GM10847 (cell line): ENCODE results near the gene CIC.

ENCODE experiments used
- POLR2A ChIP-seq: IDR thresholded peaks from 2 replicates; pipeline ENCODE4 v1.6.1; 2011; ENCODE audit not compliant: insufficient read length; ENCODE audit errors: extremely low read depth

CIC gene

GRCh38 chr19:42335374-42335936, 66.4 kb downstream of the CIC start:
- no peak for TF ChIP-seq POLR2A

DNA sequence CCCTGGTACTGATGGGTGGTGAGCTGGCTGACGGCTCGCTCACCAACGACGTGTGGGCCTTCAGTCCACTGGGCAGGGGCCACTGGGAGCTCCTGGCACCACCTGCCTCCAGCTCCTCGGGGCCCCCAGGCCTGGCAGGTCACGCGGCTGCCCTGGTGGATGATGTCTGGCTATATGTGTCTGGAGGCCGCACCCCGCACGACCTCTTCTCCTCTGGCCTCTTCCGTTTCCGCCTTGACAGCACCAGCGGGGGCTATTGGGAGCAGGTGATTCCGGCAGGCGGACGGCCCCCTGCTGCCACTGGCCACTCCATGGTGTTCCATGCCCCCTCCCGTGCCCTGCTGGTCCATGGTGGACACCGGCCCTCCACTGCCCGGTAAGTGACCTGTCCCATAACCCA, 66.9 kb downstream of the CIC start:
- no peak for TF ChIP-seq POLR2A

- no peak for TF ChIP-seq POLR2A
Measured at GRCh38 chr19:42343344-42344110, 74.5 kb downstream of the CIC start.

GRCh38 chr19:42344336-42344893, 75.4 kb downstream of the CIC start:
- no peak for TF ChIP-seq POLR2A
